Keratinocyte (primary cell): ENCODE data around the gene MAPK7. TPM values are rescaled to one million over a fixed set of nuclear protein-coding genes. Genes with fewer than 3 reads are reported as not detected.
A peak's percentile ranks its signal among the peaks of the same experiment; 100 is the strongest.

ENCODE experiments used
- DNase-seq: peaks from one replicate; pipeline ENCODE4 v3.0.0-alpha.2; 2011; ENCODE audit warnings: low read depth, missing footprints, low spot score
- FAIRE-seq: peaks from 2 replicates; lab custom pipeline; 2011; peaks lifted over from hg19 to GRCh38; lab: Jason Lieb, UNC
- H2AFZ ChIP-seq: 2 replicates; pipeline ENCODE4 v1.6.0; 2012; ENCODE audit warnings: low read length, control low read depth, inconsistent platforms; ENCODE audit not compliant: control insufficient read depth
- H3K27ac ChIP-seq: 2 replicates; pipeline ENCODE4 v1.5.1; 2011; ENCODE audit warnings: low read length; ENCODE audit not compliant: control insufficient read depth, insufficient read depth
- H3K27me3 ChIP-seq: 3 replicates; pipeline ENCODE4 v1.6.0; 2011; ENCODE audit warnings: low read length; ENCODE audit not compliant: control insufficient read depth, insufficient read depth; ENCODE audit errors: extremely low read depth
- H3K36me3 ChIP-seq, 2 experiments: 2 replicates in 1 of 2; 3 replicates in 1 of 2; pipeline ENCODE4 v1.5.1; 2011; ENCODE audit warnings: low read length in 2 of 2, mild to moderate bottlenecking in 1 of 2; ENCODE audit not compliant: control insufficient read depth in 2 of 2, insufficient read depth in 2 of 2; ENCODE audit errors: extremely low read depth in 1 of 2
- H3K4me1 ChIP-seq: 3 replicates; pipeline ENCODE4 v1.5.1; 2011; ENCODE audit warnings: low read length; ENCODE audit not compliant: control insufficient read depth, insufficient read depth; ENCODE audit errors: extremely low read depth
- H3K4me2 ChIP-seq: 3 replicates; pipeline ENCODE4 v1.6.0; 2011; ENCODE audit warnings: low read depth, low read length; ENCODE audit not compliant: control insufficient read depth, insufficient read depth; ENCODE audit errors: extremely low read depth
- H3K4me3 ChIP-seq, 3 experiments: fragments of 200-600 bp in 1 of 3; sonication (generic) in 1 of 3; 2 replicates in 2 of 3; 3 replicates in 1 of 3; pipeline ENCODE4 v1.5.1; 2011 to 2016; ENCODE audit warnings: low read length in 3 of 3, mild to moderate bottlenecking in 3 of 3, control low read depth in 2 of 3, inconsistent platforms in 1 of 3, low read depth in 1 of 3, mixed read lengths in 1 of 3, mixed run types in 1 of 3, moderate library complexity in 1 of 3; ENCODE audit not compliant: control insufficient read depth in 2 of 3, insufficient read depth in 2 of 3; ENCODE audit errors: extremely low read depth in 1 of 3
- H3K79me2 ChIP-seq: 2 replicates; pipeline ENCODE4 v1.6.0; 2012; ENCODE audit warnings: low read length; ENCODE audit not compliant: control insufficient read depth, insufficient read depth
- H3K9ac ChIP-seq: 3 replicates; pipeline ENCODE4 v1.6.0; 2011; ENCODE audit warnings: low read length; ENCODE audit not compliant: control insufficient read depth, insufficient read depth; ENCODE audit errors: extremely low read depth
- H3K9me1 ChIP-seq: 3 replicates; pipeline ENCODE4 v1.6.0; 2011; ENCODE audit warnings: low read length; ENCODE audit not compliant: control insufficient read depth, insufficient read depth; ENCODE audit errors: extremely low read depth
- H3K9me3 ChIP-seq: 2 replicates; pipeline ENCODE4 v1.5.1; 2012; ENCODE audit warnings: low read depth, low read length; ENCODE audit not compliant: control insufficient read depth
- H4K20me1 ChIP-seq: 3 replicates; pipeline ENCODE4 v1.6.0; 2011; ENCODE audit warnings: low read length; ENCODE audit not compliant: control insufficient read depth, insufficient read depth; ENCODE audit errors: extremely low read depth
- EZH2 ChIP-seq: IDR thresholded peaks from one replicate; pipeline ENCODE4 v1.6.1; 2012; ENCODE audit warnings: inconsistent platforms, mild to moderate bottlenecking, low read length, moderate library complexity
- dilution Hi-C: fragments of 300-500 bp; cut with MboI; formaldehyde crosslinking; loops from one replicate; pipeline ENCODE4 v1.7.0; 2020; ENCODE audit warnings: low sequenced_read_pairs; ENCODE audit not compliant: extremely low pct_ligation_motif_present
- polyA plus RNA-seq, 5 experiments: library from polyadenylated mRNA; depleted of rRNA in 3 of 5; stranded (reverse) in 3 of 5; stranded (forward) in 1 of 5; unstranded in 1 of 5; fragments of >200 nt; gene quantifications; 1 replicate in 1 of 5; 2 replicates in 3 of 5; 3 replicates in 1 of 5; pipeline versions ENCODE4 v1.2.1 to v1.2.3, GENCODE V29; 2011 to 2012; ENCODE audit warnings: missing spikeins in 2 of 5, low read depth in 1 of 5, low replicate concordance in 1 of 5
- TF ChIP-seq, protein P1 (sequence below), 3 experiments: IDR thresholded peaks in 1 of 3; conservative IDR thresholded peaks in 1 of 3; optimal IDR thresholded peaks in 1 of 3; 2 replicates in 2 of 3; 3 replicates in 1 of 3; pipeline versions ENCODE3 to v1.5.1; 2011; ENCODE audit warnings: low read length in 3 of 3, mild to moderate bottlenecking in 3 of 3, moderate library complexity in 2 of 3, control low read depth in 1 of 3, inconsistent platforms in 1 of 3; ENCODE audit not compliant: insufficient read depth in 2 of 3; ENCODE audit errors: extremely low read depth in 1 of 3

The MAPK7 gene
- polyA plus RNA-seq, 1 donor (not counting 4 experiments of a cell fraction or from before 2014, with no cell fraction given) = 4.3 TPM

- Histone ChIP-seq H3K27ac (no peak overlapping the region), H3K9ac (no peak overlapping the region), H3K36me3 (no peaks in the 10 kb centered on the region), H3K4me2 (no peak overlapping the region), H3K9me3 (no peaks in the 10 kb centered on the region), H3K9me1 (no peaks in the 10 kb centered on the region), H2AFZ (no peak overlapping the region), H4K20me1 (no peaks in the 10 kb centered on the region), H3K27me3 (no peaks in the 10 kb centered on the region), H3K79me2 (no peaks in the 10 kb centered on the region), H3K4me1 (peaks cover 26% of the 10 kb centered on the region), H3K4me3 (no peak overlapping the region)
- dilution Hi-C loops = no loop called here
- TF ChIP-seq, protein P1, sequence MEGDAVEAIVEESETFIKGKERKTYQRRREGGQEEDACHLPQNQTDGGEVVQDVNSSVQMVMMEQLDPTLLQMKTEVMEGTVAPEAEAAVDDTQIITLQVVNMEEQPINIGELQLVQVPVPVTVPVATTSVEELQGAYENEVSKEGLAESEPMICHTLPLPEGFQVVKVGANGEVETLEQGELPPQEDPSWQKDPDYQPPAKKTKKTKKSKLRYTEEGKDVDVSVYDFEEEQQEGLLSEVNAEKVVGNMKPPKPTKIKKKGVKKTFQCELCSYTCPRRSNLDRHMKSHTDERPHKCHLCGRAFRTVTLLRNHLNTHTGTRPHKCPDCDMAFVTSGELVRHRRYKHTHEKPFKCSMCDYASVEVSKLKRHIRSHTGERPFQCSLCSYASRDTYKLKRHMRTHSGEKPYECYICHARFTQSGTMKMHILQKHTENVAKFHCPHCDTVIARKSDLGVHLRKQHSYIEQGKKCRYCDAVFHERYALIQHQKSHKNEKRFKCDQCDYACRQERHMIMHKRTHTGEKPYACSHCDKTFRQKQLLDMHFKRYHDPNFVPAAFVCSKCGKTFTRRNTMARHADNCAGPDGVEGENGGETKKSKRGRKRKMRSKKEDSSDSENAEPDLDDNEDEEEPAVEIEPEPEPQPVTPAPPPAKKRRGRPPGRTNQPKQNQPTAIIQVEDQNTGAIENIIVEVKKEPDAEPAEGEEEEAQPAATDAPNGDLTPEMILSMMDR (optimal IDR thresholded peaks at IDR 0.05 in 1 of 3, IDR thresholded peaks at IDR 0.05 in 1 of 3, conservative IDR thresholded peaks at IDR 0.05 in 1 of 3; ENCODE audit: extremely low read depth in 1 of 3, insufficient read depth in 2 of 3, low read length in 3 of 3) = no peak
- no peak for TF ChIP-seq EZH2
- FAIRE-seq (no peak), DNase-seq (no peak)
Observed at GRCh38 chr17:19343256-19343630, 35.1 kb upstream of the MAPK7 start.

GRCh38 chr17:19343671-19344151 lies 34.6 kb upstream of the MAPK7 start:
- no peak overlapping the region for H3K4me2 ChIP-seq
- H3K4me1 ChIP-seq = peaks cover 26% of the 10 kb centered on the region
- FAIRE-seq (no peak), DNase-seq (no peak)
- dilution Hi-C loops = no loop called here
- H3K27ac ChIP-seq = no peak overlapping the region
- H3K9me3 ChIP-seq = no peaks in the 10 kb centered on the region
- H3K36me3 ChIP-seq = no peaks in the 10 kb centered on the region
- no peak overlapping the region for H2AFZ ChIP-seq
- H4K20me1 ChIP-seq = no peaks in the 10 kb centered on the region
- H3K79me2 ChIP-seq = no peaks in the 10 kb centered on the region
- no peak overlapping the region for H3K4me3 ChIP-seq
- no peaks in the 10 kb centered on the region for H3K9me1 ChIP-seq
- H3K27me3 ChIP-seq = no peaks in the 10 kb centered on the region
- no peak overlapping the region for H3K9ac ChIP-seq
- no peak for TF ChIP-seq EZH2
- TF ChIP-seq, protein P1 (optimal IDR thresholded peaks at IDR 0.05 in 1 of 3, IDR thresholded peaks at IDR 0.05 in 1 of 3, conservative IDR thresholded peaks at IDR 0.05 in 1 of 3; ENCODE audit: extremely low read depth in 1 of 3, insufficient read depth in 2 of 3, low read length in 3 of 3) = peak in 1 of 3 experiments; percentile 6
